ENCODE measurements around the gene EPS8L3. TPM values are rescaled to one million over a fixed set of nuclear protein-coding genes. Genes with fewer than 3 reads are reported as not detected.

EPS8L3 gene
- total and polyA plus RNA-seq, 2 donors (not counting 3 experiments of a cell fraction or from before 2014, with no cell fraction given): not detected

GRCh38 chr1:109716570-109717090 is 47.1 kb downstream of the EPS8L3 start:
- DNase-seq (ENCODE audit: low read depth, low spot score) (no peak), FAIRE-seq (no peak)
- dilution Hi-C loops (cut with MboI; ENCODE audit: extremely low pct_ligation_motif_present, low sequenced_read_pairs): no loop called here
- H3K4me1 ChIP-seq (ENCODE audit: control insufficient read depth, extremely low read depth, insufficient read depth, low read length): peaks cover 8% of the 10 kb centered on the region
- ChIA-PET CTCF (interaction anchor here (1.0 kb wide), 1 partner anchor 13 kb away, joined by 3 read pairs; no protein-coding TSS in a partner anchor), POLR2A (no interaction called here)
- no peak overlapping the region for H3K27ac ChIP-seq (ENCODE audit: insufficient read depth, low read depth, low read length)
- intact Hi-C loops (cut with micrococcal nuclease): no loop called here
- no peaks in the 10 kb centered on the region for H3K79me2 ChIP-seq (ENCODE audit: control insufficient read depth, insufficient read depth, low read length)
- TF ChIP-seq POLR2A (IDR thresholded peaks at IDR 0.05; ENCODE audit: low read depth, low read length) (no peak), MYC (IDR thresholded peaks at IDR 0.05; ENCODE audit: low read depth, low read length) (no peak), MAX (IDR thresholded peaks at IDR 0.05; ENCODE audit: insufficient read depth, insufficient read length) (no peak), CTCF (IDR thresholded peaks at IDR 0.05; ENCODE audit: extremely low read depth in 1 of 2, insufficient read depth in 1 of 2, low read depth in 1 of 2, low read length in 2 of 2) (no peak), GATA2 (IDR thresholded peaks at IDR 0.05; ENCODE audit: insufficient read depth, insufficient read length, low read depth, low read length) (no peak), FOS (IDR thresholded peaks at IDR 0.05; ENCODE audit: borderline replicate concordance, insufficient read depth, low read length) (no peak), POLR2AphosphoS5 (IDR thresholded peaks at IDR 0.05; ENCODE audit: insufficient read depth, low read depth, low read length) (no peak), JUN (IDR thresholded peaks at IDR 0.05; ENCODE audit: borderline replicate concordance, insufficient read depth, insufficient read length, low read depth) (no peak), EZH2 (IDR thresholded peaks at IDR 0.05; ENCODE audit: borderline replicate concordance, low read depth, low read length, severe bottlenecking) (no peak)
- no peak overlapping the region for H2AFZ ChIP-seq (ENCODE audit: low read depth, low read length)
- no peaks in the 10 kb centered on the region for H3K9me3 ChIP-seq (replicated peaks; ENCODE audit: control insufficient read depth, insufficient read depth, low read length)
- no peak overlapping the region for H3K4me3 ChIP-seq (replicated peaks in 1 of 3; ENCODE audit: insufficient read depth in 1 of 3, low read depth in 1 of 3, low read length in 3 of 3)
- no peaks in the 10 kb centered on the region for H4K20me1 ChIP-seq (replicated peaks; ENCODE audit: control insufficient read depth, extremely low read depth, insufficient read depth, low read length)
- H3K27me3 ChIP-seq (ENCODE audit: control insufficient read depth in 2 of 2, insufficient read depth in 2 of 2, low read length in 2 of 2): no peaks in the 10 kb centered on the region
- no peaks in the 10 kb centered on the region for H3K36me3 ChIP-seq (ENCODE audit: control insufficient read depth in 2 of 2, extremely low read depth in 1 of 2, insufficient read depth in 2 of 2, low read length in 2 of 2)
- H3K9me1 ChIP-seq (replicated peaks; ENCODE audit: control insufficient read depth, extremely low read depth, insufficient read depth, low read length): no peaks in the 10 kb centered on the region
- BruUV-seq (replicated peaks): no TSS peak
- no peak overlapping the region for H3K4me2 ChIP-seq (ENCODE audit: insufficient read depth, low read length)
- no peak overlapping the region for H3K9ac ChIP-seq (replicated peaks; ENCODE audit: extremely low read depth, insufficient read depth, low read length)

Measured in endothelial cell of umbilical vein (primary cell).